Kidney epithelial cell (primary cell): ENCODE results near the gene SCN5A. TPM values are rescaled to one million over a fixed set of nuclear protein-coding genes. Genes with fewer than 3 reads are reported as not detected.
"Not testable (repeated sequence)": the region's sequence is repeated elsewhere in the genome, so short reads cannot be mapped to it uniquely, and the experiment has no call there.

Source experiments
- DNase-seq: peaks from one replicate; pipeline ENCODE4 v3.0.0-alpha.2; 2010; ENCODE audit warnings: low read depth
- H3K27me3 ChIP-seq: 2 replicates; pipeline ENCODE4 v1.6.0; 2011; ENCODE audit warnings: low read length; ENCODE audit not compliant: control insufficient read depth, insufficient read depth
- H3K36me3 ChIP-seq: 2 replicates; pipeline ENCODE4 v1.5.1; 2011; ENCODE audit warnings: low read length; ENCODE audit not compliant: control insufficient read depth, insufficient read depth
- H3K4me3 ChIP-seq: 2 replicates; pipeline ENCODE4 v1.5.1; 2011; ENCODE audit warnings: low read depth, mild to moderate bottlenecking, control low read depth, low read length
- total RNA-seq: library from RNA; depleted of rRNA; stranded (reverse); fragments of >200 nt; gene quantifications from 2 replicates; pipeline ENCODE4 v1.2.3, GENCODE V29; 2015
- TF ChIP-seq, protein P1 (sequence below): IDR thresholded peaks from 2 replicates; pipeline ENCODE4 v1.5.1; 2011; ENCODE audit warnings: mild to moderate bottlenecking, moderate library complexity, low read length, control low read depth, inconsistent platforms; ENCODE audit not compliant: insufficient read depth, poor library complexity, severe bottlenecking

The SCN5A gene
- total RNA-seq, 1 donor from 2014 or later: 3.8 TPM

DNA sequence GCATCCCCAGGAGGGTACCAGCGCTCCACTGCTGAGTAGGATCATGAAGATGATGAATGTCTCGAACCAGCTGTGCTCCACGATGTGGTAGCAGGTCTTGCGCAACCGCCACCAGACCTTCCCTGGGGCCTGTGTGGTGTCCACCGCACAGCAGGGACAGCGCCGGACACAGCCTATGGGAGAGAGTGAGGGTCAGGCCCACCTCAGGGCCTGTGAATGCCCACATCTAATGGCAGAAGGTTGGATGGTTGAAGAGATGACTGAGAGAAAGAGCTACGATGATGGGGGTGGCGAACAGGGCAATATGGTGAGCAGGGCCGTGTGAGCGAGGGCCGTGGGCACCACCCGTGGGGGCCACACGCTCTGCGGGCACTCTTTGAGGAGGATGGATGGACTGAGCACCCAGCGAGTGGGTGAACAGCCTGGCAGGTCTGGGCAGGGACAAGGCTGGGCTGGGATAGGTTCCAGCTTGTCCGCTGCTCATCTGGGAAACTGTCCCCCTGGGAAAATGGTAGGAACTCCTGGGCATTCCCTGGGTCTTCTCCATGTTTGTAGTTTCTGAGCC lies 74.1 kb downstream of the SCN5A start:
- Histone ChIP-seq H3K4me3 (no peak overlapping the region), H3K27me3 (no peaks in the 10 kb centered on the region), H3K36me3 (no peaks in the 10 kb centered on the region)
- DNase-seq: no peak
- TF ChIP-seq, protein P1, sequence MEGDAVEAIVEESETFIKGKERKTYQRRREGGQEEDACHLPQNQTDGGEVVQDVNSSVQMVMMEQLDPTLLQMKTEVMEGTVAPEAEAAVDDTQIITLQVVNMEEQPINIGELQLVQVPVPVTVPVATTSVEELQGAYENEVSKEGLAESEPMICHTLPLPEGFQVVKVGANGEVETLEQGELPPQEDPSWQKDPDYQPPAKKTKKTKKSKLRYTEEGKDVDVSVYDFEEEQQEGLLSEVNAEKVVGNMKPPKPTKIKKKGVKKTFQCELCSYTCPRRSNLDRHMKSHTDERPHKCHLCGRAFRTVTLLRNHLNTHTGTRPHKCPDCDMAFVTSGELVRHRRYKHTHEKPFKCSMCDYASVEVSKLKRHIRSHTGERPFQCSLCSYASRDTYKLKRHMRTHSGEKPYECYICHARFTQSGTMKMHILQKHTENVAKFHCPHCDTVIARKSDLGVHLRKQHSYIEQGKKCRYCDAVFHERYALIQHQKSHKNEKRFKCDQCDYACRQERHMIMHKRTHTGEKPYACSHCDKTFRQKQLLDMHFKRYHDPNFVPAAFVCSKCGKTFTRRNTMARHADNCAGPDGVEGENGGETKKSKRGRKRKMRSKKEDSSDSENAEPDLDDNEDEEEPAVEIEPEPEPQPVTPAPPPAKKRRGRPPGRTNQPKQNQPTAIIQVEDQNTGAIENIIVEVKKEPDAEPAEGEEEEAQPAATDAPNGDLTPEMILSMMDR: no peak

DNA sequence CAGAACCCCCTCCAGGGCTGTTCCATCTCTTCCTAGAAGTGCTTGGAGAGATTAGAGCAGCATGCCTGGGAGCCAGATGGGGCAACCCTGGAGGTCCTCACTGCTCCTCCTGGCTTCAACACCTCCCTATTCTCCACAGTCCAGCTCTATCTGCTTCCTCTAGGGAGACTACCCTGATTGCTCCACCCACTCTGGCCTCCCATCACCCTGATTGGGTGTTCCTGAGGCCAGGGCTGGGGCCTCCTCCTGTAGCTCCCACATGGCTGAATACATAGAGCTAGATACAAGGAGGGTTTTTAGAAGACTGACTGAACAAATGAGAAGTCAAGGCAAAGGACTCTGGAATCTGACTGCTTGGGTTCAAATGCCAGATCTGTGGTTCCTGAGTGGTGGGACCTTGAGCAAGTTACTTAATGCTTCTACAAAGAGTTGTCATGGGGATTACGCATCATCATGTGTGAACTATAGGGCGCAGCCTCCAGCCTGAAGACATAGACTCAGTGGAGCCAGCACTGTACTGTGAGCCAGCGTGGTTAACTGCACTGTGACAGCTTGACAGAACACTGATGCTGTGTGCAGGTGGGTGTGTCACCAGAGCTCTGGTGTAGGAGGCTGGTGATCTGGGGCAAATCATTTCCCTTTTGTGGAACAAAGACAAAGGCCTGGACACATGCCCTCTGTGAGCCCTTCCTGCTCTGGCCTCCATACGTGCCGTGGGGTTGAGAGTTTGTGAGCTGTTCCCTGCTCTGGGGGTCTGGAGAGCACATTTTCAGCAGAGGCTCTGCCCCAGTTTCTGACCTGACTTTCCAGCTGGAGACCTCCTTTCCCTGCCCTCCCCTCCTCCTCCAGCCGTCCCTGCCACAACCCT lies 74.8 kb downstream of the SCN5A start:
- Histone ChIP-seq H3K27me3 (no peaks in the 10 kb centered on the region), H3K36me3 (no peaks in the 10 kb centered on the region), H3K4me3 (no peak overlapping the region)
- DNase-seq: no peak
- TF ChIP-seq, protein P1: no peak

- no peak for DNase-seq
- Histone ChIP-seq H3K27me3 (no peaks in the 10 kb centered on the region), H3K4me3 (no peak overlapping the region), H3K36me3 (no peaks in the 10 kb centered on the region)
- TF ChIP-seq, protein P1: no peak
Measured at GRCh38 chr3:38573556-38573955, 75.9 kb downstream of the SCN5A start.

DNA sequence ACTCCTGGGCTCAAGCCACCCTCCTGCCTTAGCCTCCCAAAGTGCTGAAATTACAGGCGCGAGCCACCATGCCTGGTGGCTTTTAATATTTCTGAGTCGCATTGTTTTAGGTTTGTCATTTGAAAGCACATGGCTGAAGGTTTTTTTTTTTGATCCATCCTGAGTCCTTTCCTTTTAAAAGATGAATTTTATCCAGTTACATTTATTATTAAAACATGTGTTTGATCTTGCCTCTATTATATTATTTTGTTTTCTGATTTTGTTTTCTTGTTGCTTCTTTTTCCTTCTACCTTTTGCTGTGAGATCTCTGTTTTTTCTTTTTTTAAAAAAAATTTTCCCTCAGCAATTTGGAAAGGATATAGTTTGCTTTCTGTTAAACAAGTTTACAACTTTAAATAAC lies 76.4 kb downstream of the SCN5A start:
- Histone ChIP-seq H3K27me3 (no peaks in the 10 kb centered on the region), H3K4me3 (no peak overlapping the region), H3K36me3 (no peaks in the 10 kb centered on the region)
- TF ChIP-seq, protein P1: no peak
- no peak for DNase-seq

DNA sequence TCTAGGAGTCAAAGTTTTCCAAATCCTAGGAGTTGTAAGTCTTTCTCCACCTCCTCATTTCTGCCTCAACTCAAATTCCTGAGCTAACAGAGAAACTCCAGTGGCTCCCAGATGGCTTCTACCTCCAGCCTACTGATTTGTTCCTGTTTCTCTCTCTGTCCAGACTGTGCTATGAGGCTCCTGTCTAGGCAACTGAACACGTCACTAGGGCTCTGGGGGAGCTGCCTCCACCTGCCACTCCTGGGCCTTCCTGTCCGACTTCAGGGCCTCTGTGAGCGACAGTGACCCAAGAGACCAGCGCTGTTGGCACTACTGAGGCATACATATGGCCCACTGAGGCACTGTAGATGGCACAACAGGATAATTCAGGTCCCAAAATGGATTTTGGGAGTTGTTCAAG lies 82.0 kb downstream of the SCN5A start:
- no peak overlapping the region for H3K4me3 ChIP-seq
- H3K36me3 ChIP-seq: no peaks in the 10 kb centered on the region
- no peaks in the 10 kb centered on the region for H3K27me3 ChIP-seq
- TF ChIP-seq, protein P1: no peak
- DNase-seq: no peak

DNA sequence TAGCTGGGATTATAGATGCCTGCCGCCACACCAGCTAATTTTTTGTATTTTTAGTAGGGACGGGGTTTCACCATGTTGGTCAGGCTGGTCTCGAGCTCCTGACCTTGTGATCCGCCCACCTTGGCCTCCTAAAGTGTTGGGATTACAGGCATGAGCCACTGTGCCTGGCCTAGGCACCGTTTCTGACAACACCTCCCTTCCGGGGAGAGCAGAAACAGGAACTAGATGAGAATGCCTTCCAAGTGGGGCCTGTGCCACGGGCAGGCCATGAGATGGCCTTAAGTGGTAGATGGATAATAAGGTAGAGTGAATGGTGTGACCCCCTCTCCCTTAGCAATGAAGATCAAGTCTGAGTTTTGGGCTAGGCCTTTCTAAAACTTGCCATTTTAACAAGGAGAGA lies 82.7 kb downstream of the SCN5A start:
- DNase-seq, H3K4me3 ChIP-seq, H3K36me3 ChIP-seq, H3K27me3 ChIP-seq: not testable (repeated sequence)
